Hepatocyte (in vitro differentiated cells): ENCODE results near the gene TYR. TPM values are rescaled to one million over a fixed set of nuclear protein-coding genes. Genes with fewer than 3 reads are reported as not detected.

Source experiments
- DNase-seq: peaks from one replicate; pipeline ENCODE4 v3.0.0-alpha.2; 2016; ENCODE audit warnings: low spot score
- H2AFZ ChIP-seq: fragments of 200-600 bp; sonication (generic); 2 replicates; pipeline ENCODE4 v1.6.0; 2016; ENCODE audit warnings: antibody characterized with exemption, mild to moderate bottlenecking
- H3K27ac ChIP-seq: fragments of 200-600 bp; sonication (generic); 2 replicates; pipeline ENCODE4 v1.5.1; 2016; ENCODE audit warnings: mild to moderate bottlenecking
- H3K27me3 ChIP-seq: fragments of 200-600 bp; sonication (generic); 2 replicates; pipeline ENCODE4 v1.6.1; 2016
- H3K36me3 ChIP-seq: fragments of 200-600 bp; sonication (generic); replicated peaks from 2 replicates; pipeline ENCODE4 v1.5.1; 2016; ENCODE audit warnings: low read depth; ENCODE audit not compliant: insufficient read depth
- H3K4me1 ChIP-seq: fragments of 200-600 bp; sonication (generic); 2 replicates; pipeline ENCODE4 v1.5.1; 2016; ENCODE audit warnings: mild to moderate bottlenecking, moderate library complexity; ENCODE audit not compliant: insufficient read depth
- H3K4me2 ChIP-seq: fragments of 200-600 bp; sonication (generic); 2 replicates; pipeline ENCODE4 v1.6.0; 2016
- H3K4me3 ChIP-seq: fragments of 200-600 bp; sonication (generic); 2 replicates; pipeline ENCODE4 v1.5.1; 2016; ENCODE audit warnings: mild to moderate bottlenecking
- H3K79me2 ChIP-seq: fragments of 200-600 bp; sonication (generic); 2 replicates; pipeline ENCODE4 v1.6.0; 2017; ENCODE audit warnings: mild to moderate bottlenecking
- H3K9me2 ChIP-seq: fragments of 200-600 bp; sonication (generic); replicated peaks from 2 replicates; pipeline ENCODE4 v1.6.0; 2017; ENCODE audit warnings: mild to moderate bottlenecking; ENCODE audit not compliant: insufficient read depth
- H3K9me3 ChIP-seq: fragments of 200-600 bp; sonication (generic); 2 replicates; pipeline ENCODE4 v1.5.1; 2016; ENCODE audit warnings: low read depth, mild to moderate bottlenecking
- H4K20me1 ChIP-seq: fragments of 200-600 bp; sonication (generic); 2 replicates; pipeline ENCODE4 v1.6.0; 2016; ENCODE audit warnings: mild to moderate bottlenecking; ENCODE audit not compliant: insufficient read depth, poor library complexity, severe bottlenecking
- EZH2 ChIP-seq: fragments of 200-600 bp; sonication (generic); IDR thresholded peaks from 2 replicates; pipeline ENCODE4 v1.6.1; 2016; ENCODE audit warnings: antibody characterized with exemption, mild to moderate bottlenecking, borderline replicate concordance
- EZH2phosphoT487 ChIP-seq: fragments of 200-600 bp; sonication (generic); IDR thresholded peaks from one replicate; pipeline ENCODE4 v1.6.1; 2018; ENCODE audit warnings: antibody characterized with exemption, mild to moderate bottlenecking, low read depth, moderate library complexity; ENCODE audit not compliant: unreplicated experiment, severe bottlenecking
- WGBS: methylation state at CpG from one replicate; pipeline ENCODE4 v1.1.6; 2016; ENCODE audit warnings: low lambda C conversion rate; ENCODE audit errors: missing lambda C conversion rate; 5-methylcytosine and 5-hydroxymethylcytosine counted together
- polyA plus RNA-seq: library from polyadenylated mRNA; unstranded; fragments of >200 nt; fragmentation: Nextera tagmentation; extraction: Ambion mirVana; gene quantifications from 2 replicates; pipeline ENCODE4 v1.2.1, GENCODE V29; 2016
- total RNA-seq: library from RNA; depleted of rRNA; stranded (reverse); fragments of >200 nt; gene quantifications from 2 replicates; pipeline ENCODE4 v1.2.3, GENCODE V29; 2014
- TF ChIP-seq, protein P1 (sequence below): fragments of 200-600 bp; sonication (generic); IDR thresholded peaks from 2 replicates; pipeline ENCODE4 v1.5.1; 2016; ENCODE audit warnings: antibody characterized with exemption, mild to moderate bottlenecking; ENCODE audit not compliant: poor library complexity

Gene TYR
- total and polyA plus RNA-seq, 2 experiments from 2014 or later: not detected

DNA sequence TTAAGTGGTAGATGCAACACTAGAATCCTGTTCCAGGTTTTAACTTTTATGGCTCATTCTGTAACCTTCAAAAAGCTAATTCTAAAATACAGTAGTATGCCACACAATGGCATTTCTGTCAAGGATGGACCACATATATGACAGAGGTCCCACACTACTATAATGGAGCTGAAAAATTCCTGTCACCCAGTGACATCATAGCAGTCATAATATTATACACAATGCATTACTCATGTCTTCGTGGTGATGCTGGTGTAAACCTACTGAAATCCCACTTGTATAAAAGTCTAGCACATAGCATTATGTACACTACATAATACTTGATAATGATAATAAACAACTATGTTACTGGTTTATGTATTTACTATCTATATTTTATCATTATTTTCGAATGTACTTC, 12.1 kb downstream of the TYR start:
- H3K9me2 ChIP-seq: no peaks in the 10 kb centered on the region
- no peaks in the 10 kb centered on the region for H4K20me1 ChIP-seq
- H3K27ac ChIP-seq: no peak overlapping the region
- WGBS: 89% methylated on average over 2 of the region's 2 CpGs
- no peaks in the 10 kb centered on the region for H3K79me2 ChIP-seq
- H3K27me3 ChIP-seq: no peaks in the 10 kb centered on the region
- no peaks in the 10 kb centered on the region for H3K36me3 ChIP-seq
- no peaks in the 10 kb centered on the region for H3K9me3 ChIP-seq
- H3K4me2 ChIP-seq: no peak overlapping the region
- DNase-seq: no peak
- TF ChIP-seq EZH2: no peak
- no peak for TF ChIP-seq EZH2phosphoT487
- TF ChIP-seq, protein P1, sequence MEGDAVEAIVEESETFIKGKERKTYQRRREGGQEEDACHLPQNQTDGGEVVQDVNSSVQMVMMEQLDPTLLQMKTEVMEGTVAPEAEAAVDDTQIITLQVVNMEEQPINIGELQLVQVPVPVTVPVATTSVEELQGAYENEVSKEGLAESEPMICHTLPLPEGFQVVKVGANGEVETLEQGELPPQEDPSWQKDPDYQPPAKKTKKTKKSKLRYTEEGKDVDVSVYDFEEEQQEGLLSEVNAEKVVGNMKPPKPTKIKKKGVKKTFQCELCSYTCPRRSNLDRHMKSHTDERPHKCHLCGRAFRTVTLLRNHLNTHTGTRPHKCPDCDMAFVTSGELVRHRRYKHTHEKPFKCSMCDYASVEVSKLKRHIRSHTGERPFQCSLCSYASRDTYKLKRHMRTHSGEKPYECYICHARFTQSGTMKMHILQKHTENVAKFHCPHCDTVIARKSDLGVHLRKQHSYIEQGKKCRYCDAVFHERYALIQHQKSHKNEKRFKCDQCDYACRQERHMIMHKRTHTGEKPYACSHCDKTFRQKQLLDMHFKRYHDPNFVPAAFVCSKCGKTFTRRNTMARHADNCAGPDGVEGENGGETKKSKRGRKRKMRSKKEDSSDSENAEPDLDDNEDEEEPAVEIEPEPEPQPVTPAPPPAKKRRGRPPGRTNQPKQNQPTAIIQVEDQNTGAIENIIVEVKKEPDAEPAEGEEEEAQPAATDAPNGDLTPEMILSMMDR: no peak
- H2AFZ ChIP-seq: no peak overlapping the region
- no peaks in the 10 kb centered on the region for H3K4me1 ChIP-seq
- no peak overlapping the region for H3K4me3 ChIP-seq

DNA sequence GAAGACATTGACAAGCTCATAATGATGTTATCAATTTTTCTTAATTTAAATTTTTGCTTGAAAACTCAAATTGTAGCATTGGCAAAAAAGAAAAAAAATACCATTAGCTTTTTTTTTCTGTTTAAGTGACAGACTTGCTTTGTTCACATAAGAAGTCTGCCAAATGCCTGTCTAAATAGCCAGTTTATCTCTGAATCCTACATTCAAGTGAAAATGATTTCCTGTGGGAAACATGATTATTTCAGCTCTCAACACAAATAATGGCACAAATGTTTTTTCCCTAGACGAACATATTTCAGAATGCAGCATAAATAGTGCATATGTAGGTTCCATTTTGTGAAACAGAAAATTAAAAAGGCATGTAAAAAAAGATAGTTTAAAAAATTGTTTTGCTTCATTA, 23.5 kb downstream of the TYR start:
- 84% methylated on average over 1 of the region's 1 CpG for WGBS
- no peaks in the 10 kb centered on the region for H3K9me3 ChIP-seq
- no peaks in the 10 kb centered on the region for H3K27me3 ChIP-seq
- no peak for DNase-seq
- H3K4me1 ChIP-seq: no peaks in the 10 kb centered on the region
- no peak overlapping the region for H3K4me2 ChIP-seq
- no peak overlapping the region for H3K27ac ChIP-seq
- H3K79me2 ChIP-seq: no peaks in the 10 kb centered on the region
- no peaks in the 10 kb centered on the region for H3K36me3 ChIP-seq
- no peak overlapping the region for H2AFZ ChIP-seq
- no peaks in the 10 kb centered on the region for H4K20me1 ChIP-seq
- no peak for TF ChIP-seq EZH2
- no peak overlapping the region for H3K4me3 ChIP-seq
- H3K9me2 ChIP-seq: no peaks in the 10 kb centered on the region

DNA sequence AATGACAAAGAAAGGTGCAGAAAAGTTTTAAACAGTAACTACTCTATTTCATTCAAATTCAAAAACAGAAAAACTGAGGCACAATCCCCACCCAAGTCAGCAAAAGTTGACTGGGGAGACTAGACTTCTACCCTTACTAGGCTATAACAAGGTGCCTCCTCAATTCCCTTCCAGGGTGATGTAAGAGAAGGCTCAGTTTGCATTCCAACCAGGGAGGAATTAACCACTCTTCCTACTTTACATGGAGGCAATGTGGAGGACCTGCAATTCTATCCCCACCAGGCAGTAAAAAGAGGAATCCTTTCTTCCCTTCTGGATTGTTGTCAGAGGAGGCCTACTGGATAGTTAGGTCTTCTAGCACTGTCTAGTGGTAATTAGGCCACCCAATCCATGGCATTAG, 26.1 kb downstream of the TYR start:
- TF ChIP-seq, protein P1: no peak
- TF ChIP-seq EZH2phosphoT487 (no peak), EZH2 (no peak)
- H3K9me2 ChIP-seq: no peaks in the 10 kb centered on the region
- H2AFZ ChIP-seq: no peak overlapping the region
- H3K4me2 ChIP-seq: no peak overlapping the region
- no peaks in the 10 kb centered on the region for H3K79me2 ChIP-seq
- no peaks in the 10 kb centered on the region for H3K27me3 ChIP-seq
- H3K27ac ChIP-seq: no peak overlapping the region
- H3K4me3 ChIP-seq: no peak overlapping the region
- no peaks in the 10 kb centered on the region for H3K9me3 ChIP-seq
- DNase-seq: no peak
- H4K20me1 ChIP-seq: no peaks in the 10 kb centered on the region
- H3K4me1 ChIP-seq: no peaks in the 10 kb centered on the region
- no peaks in the 10 kb centered on the region for H3K36me3 ChIP-seq

DNA sequence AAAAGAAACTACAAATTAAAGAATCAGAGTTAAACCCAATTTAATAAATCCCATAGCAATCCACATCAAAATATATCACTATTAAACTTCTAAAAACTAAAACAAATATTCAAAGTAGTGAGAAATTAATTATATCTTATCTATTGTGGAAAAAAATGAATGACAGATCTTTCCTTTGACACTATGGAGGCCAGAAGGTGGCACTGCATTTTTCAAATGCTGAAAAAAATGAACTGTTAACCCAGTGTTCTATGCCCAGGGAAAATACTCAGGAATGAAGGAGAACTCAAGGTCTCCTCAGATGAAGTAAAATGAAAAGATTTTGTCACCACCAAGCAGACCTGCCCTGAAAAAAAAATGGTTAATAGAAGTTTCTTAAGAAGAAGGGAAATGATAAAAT, 27.7 kb downstream of the TYR start:
- TF ChIP-seq EZH2: no peak
- TF ChIP-seq, protein P1: peak; percentile 23
- no peak for TF ChIP-seq EZH2phosphoT487
- Histone ChIP-seq H3K4me1 (no peaks in the 10 kb centered on the region), H3K4me3 (no peak overlapping the region), H3K9me2 (no peaks in the 10 kb centered on the region), H3K36me3 (no peaks in the 10 kb centered on the region), H3K79me2 (no peaks in the 10 kb centered on the region), H3K27ac (no peak overlapping the region), H3K4me2 (no peak overlapping the region), H4K20me1 (no peaks in the 10 kb centered on the region), H3K9me3 (no peaks in the 10 kb centered on the region), H3K27me3 (no peaks in the 10 kb centered on the region), H2AFZ (no peak overlapping the region)
- DNase-seq: no peak
